Measurements from ENCODE around the gene BABAM2.
"Not testable (repeated sequence)": the region's sequence is repeated elsewhere in the genome, so short reads cannot be mapped to it uniquely, and the experiment has no call there.

BABAM2 gene

DNA sequence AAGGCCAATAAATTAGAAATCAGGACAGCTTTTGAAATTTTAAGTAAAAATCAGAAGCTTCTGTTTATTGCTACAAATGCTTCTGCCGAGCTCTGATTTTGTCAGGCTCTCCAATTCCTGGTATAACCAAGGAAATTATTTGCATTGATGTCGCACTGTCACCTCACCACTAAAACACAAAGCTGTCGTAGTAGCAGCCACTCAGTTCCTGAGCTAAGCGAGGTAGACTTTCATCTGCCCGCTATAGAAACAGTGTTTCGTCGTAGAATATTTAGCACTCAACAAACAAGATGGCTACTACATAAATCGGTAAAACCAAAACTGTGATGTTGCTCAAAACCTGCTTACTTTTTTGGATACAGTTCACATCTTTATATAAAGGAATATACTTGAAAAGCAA is 360.8 kb downstream of the BABAM2 start:
- no peaks in the 10 kb centered on the region for H3K36me3 ChIP-seq (ENCODE audit: insufficient read depth, low read length)
- no peaks in the 10 kb centered on the region for H3K27me3 ChIP-seq (ENCODE audit: insufficient read depth, low read length)
- H3K9me3 ChIP-seq (ENCODE audit: insufficient read depth, low read depth, low read length) = no peaks in the 10 kb centered on the region
- no peak overlapping the region for H3K27ac ChIP-seq (ENCODE audit: low read depth, low read length)
- H3K4me1 ChIP-seq (ENCODE audit: insufficient read depth, low read length) = no peaks in the 10 kb centered on the region
- H3K9ac ChIP-seq (ENCODE audit: low read depth, low read length) = no peak overlapping the region
- 90% methylated on average over 8 of the region's 8 CpGs for WGBS
- H3K4me3 ChIP-seq (ENCODE audit: low read length) = no peak overlapping the region

DNA sequence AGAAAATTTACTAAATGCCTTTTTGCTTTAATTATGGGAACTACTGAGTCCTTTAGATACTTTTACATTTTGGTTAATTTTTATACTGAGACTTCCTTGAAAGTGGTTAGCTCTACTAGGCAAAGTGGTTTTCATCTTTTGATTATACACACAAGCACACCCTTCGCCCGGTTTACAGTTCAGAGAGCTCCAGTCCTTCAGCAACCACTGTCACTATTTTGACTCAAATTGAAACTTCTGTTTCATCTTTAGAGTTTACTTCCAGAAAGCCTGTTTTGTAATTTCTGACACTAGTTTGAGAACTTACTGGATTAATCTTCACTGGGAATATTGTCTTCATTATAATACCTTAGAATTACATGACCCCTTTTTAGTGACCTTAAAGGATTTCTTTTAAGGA is 361.8 kb downstream of the BABAM2 start:
- Histone ChIP-seq H3K4me1 (ENCODE audit: insufficient read depth, low read length) (no peaks in the 10 kb centered on the region), H3K27me3 (ENCODE audit: insufficient read depth, low read length) (no peaks in the 10 kb centered on the region), H3K36me3 (ENCODE audit: insufficient read depth, low read length) (no peaks in the 10 kb centered on the region), H3K4me3 (ENCODE audit: low read length) (no peak overlapping the region), H3K27ac (ENCODE audit: low read depth, low read length) (no peak overlapping the region), H3K9ac (ENCODE audit: low read depth, low read length) (no peak overlapping the region), H3K9me3 (ENCODE audit: insufficient read depth, low read depth, low read length) (no peaks in the 10 kb centered on the region)
- 88% methylated on average over 2 of the region's 2 CpGs for WGBS

DNA sequence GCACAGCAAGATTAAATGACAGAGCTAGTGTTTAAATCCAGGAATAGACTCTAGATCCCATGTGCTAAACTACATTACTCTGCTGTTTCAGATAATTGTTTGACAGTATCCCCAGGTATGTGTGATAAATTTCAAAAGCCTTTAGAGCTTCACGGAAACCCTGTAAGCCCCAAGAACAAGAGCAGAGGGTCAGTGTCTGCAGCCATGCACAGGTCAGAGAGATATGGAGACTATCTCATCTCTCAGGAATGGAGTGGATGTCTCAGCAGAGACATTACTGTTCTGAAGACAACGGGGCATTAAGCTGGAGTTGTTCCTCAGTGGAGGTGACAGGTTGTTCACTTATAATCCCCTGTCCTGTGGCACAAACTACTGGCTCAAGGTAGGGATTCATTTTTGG is 363.0 kb downstream of the BABAM2 start:
- no peak overlapping the region for H3K27ac ChIP-seq (ENCODE audit: low read depth, low read length)
- H3K9ac ChIP-seq (ENCODE audit: low read depth, low read length) = no peak overlapping the region
- no peak overlapping the region for H3K4me3 ChIP-seq (ENCODE audit: low read length)
- H3K9me3 ChIP-seq (ENCODE audit: insufficient read depth, low read depth, low read length) = no peaks in the 10 kb centered on the region
- no peaks in the 10 kb centered on the region for H3K27me3 ChIP-seq (ENCODE audit: insufficient read depth, low read length)
- no peaks in the 10 kb centered on the region for H3K4me1 ChIP-seq (ENCODE audit: insufficient read depth, low read length)
- no peaks in the 10 kb centered on the region for H3K36me3 ChIP-seq (ENCODE audit: insufficient read depth, low read length)
- WGBS = 95% methylated on average over 2 of the region's 2 CpGs

DNA sequence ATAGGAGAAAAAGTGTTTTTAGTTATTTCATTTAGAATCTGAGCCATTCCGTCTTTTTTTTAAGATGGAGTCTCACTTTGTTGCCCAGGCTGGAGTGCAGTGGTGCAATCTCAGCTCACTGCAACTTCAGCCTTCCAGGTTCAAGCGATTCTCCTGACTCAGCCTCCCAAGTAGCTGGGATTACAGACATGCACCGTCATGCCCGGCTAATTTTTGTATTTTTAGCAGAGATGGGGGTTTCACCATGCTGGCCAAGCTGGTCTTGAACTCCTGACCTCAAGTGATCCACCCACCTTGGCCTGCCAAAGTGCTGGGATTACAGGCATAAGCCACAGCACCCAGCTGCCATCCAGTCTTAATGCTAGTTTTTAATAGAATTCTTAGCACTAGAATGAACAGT is 364.7 kb downstream of the BABAM2 start:
- not testable (repeated sequence) for H3K9me3 ChIP-seq (ENCODE audit: insufficient read depth, low read depth, low read length); H3K36me3 ChIP-seq (ENCODE audit: insufficient read depth, low read length); H3K27ac ChIP-seq (ENCODE audit: low read depth, low read length); H3K4me1 ChIP-seq (ENCODE audit: insufficient read depth, low read length); H3K27me3 ChIP-seq (ENCODE audit: insufficient read depth, low read length); H3K4me3 ChIP-seq (ENCODE audit: low read length); H3K9ac ChIP-seq (ENCODE audit: low read depth, low read length)
- WGBS = 94% methylated on average over 4 of the region's 4 CpGs

DNA sequence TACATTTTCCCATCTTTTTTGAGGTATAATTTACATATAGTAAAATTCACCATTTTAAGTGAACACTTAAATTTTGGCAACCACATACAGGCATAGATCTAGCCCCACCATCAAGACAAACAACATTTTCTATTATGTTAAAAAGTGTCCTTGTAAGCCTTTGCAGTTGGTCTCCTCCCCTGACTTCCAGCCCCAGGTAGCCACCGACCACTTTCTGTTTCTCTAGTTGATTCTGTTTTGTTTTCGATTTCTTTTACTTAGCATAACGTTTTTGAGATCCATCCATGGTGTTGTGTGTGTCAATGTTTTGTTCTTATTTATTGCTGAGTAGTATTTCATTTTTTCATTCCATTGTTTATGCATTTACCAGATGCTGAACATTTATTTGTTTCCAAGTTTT is 366.7 kb downstream of the BABAM2 start:
- Histone ChIP-seq H3K9me3 (ENCODE audit: insufficient read depth, low read depth, low read length) (no peaks in the 10 kb centered on the region), H3K27ac (ENCODE audit: low read depth, low read length) (no peak overlapping the region)
- 94% methylated on average over 3 of the region's 3 CpGs for WGBS

DNA sequence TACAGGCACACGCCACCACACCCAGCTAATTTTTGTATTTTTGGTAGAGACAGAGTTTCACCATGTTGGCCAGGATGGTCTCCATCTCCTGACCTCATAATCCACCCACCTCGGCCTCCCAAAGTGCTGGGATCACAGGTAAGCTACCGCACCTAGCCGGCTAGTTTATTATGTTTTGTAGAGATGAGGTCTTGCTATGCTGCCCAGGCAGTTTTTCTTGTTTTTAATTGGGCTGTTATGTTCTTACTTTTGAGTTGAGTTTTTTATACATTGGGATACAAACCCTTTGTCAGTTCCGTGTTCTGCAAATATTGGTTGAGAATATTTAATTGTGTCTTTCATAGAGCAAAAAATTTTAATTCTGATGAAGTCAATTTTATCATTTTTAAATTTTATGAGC is 368.7 kb downstream of the BABAM2 start:
- peaks cover 12% of the 10 kb centered on the region for H3K4me1 ChIP-seq (ENCODE audit: insufficient read depth, low read length)
- H3K27ac ChIP-seq (ENCODE audit: low read depth, low read length); H3K27me3 ChIP-seq (ENCODE audit: insufficient read depth, low read length); H3K36me3 ChIP-seq (ENCODE audit: insufficient read depth, low read length); H3K4me3 ChIP-seq (ENCODE audit: low read length); H3K9me3 ChIP-seq (ENCODE audit: insufficient read depth, low read depth, low read length); H3K9ac ChIP-seq (ENCODE audit: low read depth, low read length): not testable (repeated sequence)
- 97% methylated on average over 5 of the region's 5 CpGs for WGBS

More for the DNA sequence above, 366.7 kb downstream of the BABAM2 start:
- H3K36me3 ChIP-seq (ENCODE audit: insufficient read depth, low read length) = no peaks in the 10 kb centered on the region
- H3K4me1 ChIP-seq (ENCODE audit: insufficient read depth, low read length) = no peaks in the 10 kb centered on the region
- no peak overlapping the region for H3K4me3 ChIP-seq (ENCODE audit: low read length)
- H3K27me3 ChIP-seq (ENCODE audit: insufficient read depth, low read length) = no peaks in the 10 kb centered on the region
- no peak overlapping the region for H3K9ac ChIP-seq (ENCODE audit: low read depth, low read length)

DNA sequence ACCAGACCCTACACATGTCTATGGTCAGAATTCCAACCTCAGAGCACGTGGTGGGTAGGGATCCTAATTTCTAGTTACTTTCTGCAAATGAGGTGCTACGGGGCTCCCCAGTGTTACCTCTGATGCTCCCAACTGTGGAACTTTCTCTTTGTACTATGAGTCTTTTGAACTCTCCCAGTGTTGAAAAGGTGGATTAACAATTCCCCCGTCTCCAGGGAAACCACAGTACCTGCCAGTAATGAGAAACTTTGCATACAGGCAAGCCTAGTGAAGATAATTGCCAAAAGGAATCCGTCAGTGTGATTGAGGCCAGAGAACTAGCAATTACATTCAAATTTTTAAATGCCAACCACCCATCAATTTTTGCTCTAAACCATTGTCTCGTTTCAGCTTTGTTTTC is 373.2 kb downstream of the BABAM2 start:
- no peaks in the 10 kb centered on the region for H3K9me3 ChIP-seq (ENCODE audit: insufficient read depth, low read depth, low read length)
- no peak overlapping the region for H3K4me3 ChIP-seq (ENCODE audit: low read length)
- 61% methylated on average over 5 of the region's 5 CpGs for WGBS
- H3K4me1 ChIP-seq (ENCODE audit: insufficient read depth, low read length) = peaks cover 20% of the 10 kb centered on the region
- no peaks in the 10 kb centered on the region for H3K36me3 ChIP-seq (ENCODE audit: insufficient read depth, low read length)
- no peak overlapping the region for H3K9ac ChIP-seq (ENCODE audit: low read depth, low read length)
- H3K27me3 ChIP-seq (ENCODE audit: insufficient read depth, low read length) = no peaks in the 10 kb centered on the region
- no peak overlapping the region for H3K27ac ChIP-seq (ENCODE audit: low read depth, low read length)

DNA sequence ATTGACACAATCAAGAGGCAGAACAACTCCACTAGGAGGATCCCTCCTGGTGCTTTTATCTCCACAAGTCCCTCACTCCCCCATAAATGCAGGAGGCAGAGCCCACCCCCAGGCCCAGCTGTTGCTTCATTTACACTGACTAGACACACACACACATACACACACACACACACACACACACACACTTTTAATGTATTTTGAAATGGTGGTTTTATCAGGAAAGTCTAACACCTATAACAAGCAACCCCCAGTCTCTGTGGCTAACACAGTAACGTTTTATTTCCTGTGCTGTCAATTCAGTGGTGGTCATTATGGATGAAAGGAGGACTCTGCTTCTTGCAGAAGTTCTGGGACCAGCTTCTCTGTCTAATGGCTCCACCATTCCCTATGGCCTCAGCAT is 376.8 kb downstream of the BABAM2 start:
- Histone ChIP-seq H3K4me1 (ENCODE audit: insufficient read depth, low read length) (peaks cover 29% of the 10 kb centered on the region), H3K9ac (ENCODE audit: low read depth, low read length) (no peak overlapping the region), H3K27ac (ENCODE audit: low read depth, low read length) (no peak overlapping the region), H3K9me3 (ENCODE audit: insufficient read depth, low read depth, low read length) (no peaks in the 10 kb centered on the region), H3K4me3 (ENCODE audit: low read length) (no peak overlapping the region), H3K27me3 (ENCODE audit: insufficient read depth, low read length) (no peaks in the 10 kb centered on the region), H3K36me3 (ENCODE audit: insufficient read depth, low read length) (no peaks in the 10 kb centered on the region)
- 71% methylated on average over 1 of the region's 1 CpG for WGBS

DNA sequence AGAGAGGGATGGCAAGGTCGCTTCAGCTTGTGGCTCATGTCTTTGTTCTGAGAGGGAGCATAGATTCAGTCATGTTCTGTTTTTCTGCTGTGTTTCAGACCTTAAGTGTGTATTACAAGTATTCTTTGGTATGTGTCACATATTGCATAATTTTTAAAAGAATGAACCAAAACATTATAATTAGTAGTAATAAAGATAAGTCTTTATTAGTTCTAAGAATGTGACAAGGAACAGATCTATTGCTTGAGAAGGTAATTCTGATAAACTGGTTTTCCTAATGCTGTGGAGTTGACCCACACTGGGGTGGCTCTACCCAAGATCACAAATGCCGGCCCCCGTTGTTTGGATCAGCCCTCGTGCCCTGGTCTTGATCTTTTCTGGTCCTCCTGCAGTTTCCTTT is 377.9 kb downstream of the BABAM2 start:
- 93% methylated on average over 4 of the region's 4 CpGs for WGBS
- Histone ChIP-seq H3K27ac (ENCODE audit: low read depth, low read length) (no peak overlapping the region), H3K9ac (ENCODE audit: low read depth, low read length) (no peak overlapping the region)

DNA sequence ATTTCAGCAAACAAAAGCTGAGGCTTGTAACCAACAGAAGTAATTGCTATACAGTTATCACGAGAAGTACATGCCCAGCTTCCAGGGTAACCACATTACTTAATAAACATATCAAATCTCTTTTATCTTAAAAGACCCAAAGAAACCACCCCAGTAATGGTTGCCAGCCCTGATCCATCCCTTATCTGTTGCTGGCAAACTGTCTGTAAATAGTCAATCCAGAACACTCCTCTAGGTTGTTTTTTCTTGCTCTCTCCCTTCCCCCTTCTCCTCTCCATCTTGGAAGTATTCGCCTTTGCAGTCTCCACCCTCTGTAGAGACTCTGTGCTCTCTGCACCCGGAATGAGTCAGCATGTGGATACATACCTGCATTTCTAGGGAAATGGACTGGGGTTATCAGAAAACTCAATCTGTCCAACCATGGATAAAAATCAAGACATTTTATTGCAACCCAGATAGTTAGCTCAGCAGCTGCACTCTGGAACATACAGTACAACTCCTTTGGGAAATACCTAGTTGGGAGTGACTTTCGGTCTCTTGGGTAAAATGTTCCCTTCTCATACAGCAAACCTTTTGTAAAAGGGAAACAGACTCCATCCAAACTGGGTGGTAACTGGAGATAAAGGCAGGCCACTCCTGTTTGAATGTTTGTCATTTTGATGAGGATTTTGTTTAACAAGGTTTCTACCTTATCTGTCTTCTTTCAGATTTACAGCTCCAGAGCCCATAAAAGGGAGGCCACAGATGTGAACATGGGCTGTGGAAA is 378.7 kb downstream of the BABAM2 start:
- no peak overlapping the region for H3K4me3 ChIP-seq (ENCODE audit: low read length)
- no peaks in the 10 kb centered on the region for H3K9me3 ChIP-seq (ENCODE audit: insufficient read depth, low read depth, low read length)
- H3K36me3 ChIP-seq (ENCODE audit: insufficient read depth, low read length) = no peaks in the 10 kb centered on the region
- H3K27me3 ChIP-seq (ENCODE audit: insufficient read depth, low read length) = no peaks in the 10 kb centered on the region
- 77% methylated on average over 4 of the region's 4 CpGs for WGBS
- H3K27ac ChIP-seq (ENCODE audit: low read depth, low read length) = peak overlapping the region; percentile 10; the same call in 1 of the 2 replicates
- no peak overlapping the region for H3K9ac ChIP-seq (ENCODE audit: low read depth, low read length)
- H3K4me1 ChIP-seq (ENCODE audit: insufficient read depth, low read length) = peaks cover 19% of the 10 kb centered on the region

More for the DNA sequence above, 377.9 kb downstream of the BABAM2 start:
- H3K27me3 ChIP-seq (ENCODE audit: insufficient read depth, low read length) = no peaks in the 10 kb centered on the region
- H3K9me3 ChIP-seq (ENCODE audit: insufficient read depth, low read depth, low read length) = no peaks in the 10 kb centered on the region
- H3K4me1 ChIP-seq (ENCODE audit: insufficient read depth, low read length) = peaks cover 25% of the 10 kb centered on the region
- H3K36me3 ChIP-seq (ENCODE audit: insufficient read depth, low read length) = no peaks in the 10 kb centered on the region
- H3K4me3 ChIP-seq (ENCODE audit: low read length) = no peak overlapping the region

DNA sequence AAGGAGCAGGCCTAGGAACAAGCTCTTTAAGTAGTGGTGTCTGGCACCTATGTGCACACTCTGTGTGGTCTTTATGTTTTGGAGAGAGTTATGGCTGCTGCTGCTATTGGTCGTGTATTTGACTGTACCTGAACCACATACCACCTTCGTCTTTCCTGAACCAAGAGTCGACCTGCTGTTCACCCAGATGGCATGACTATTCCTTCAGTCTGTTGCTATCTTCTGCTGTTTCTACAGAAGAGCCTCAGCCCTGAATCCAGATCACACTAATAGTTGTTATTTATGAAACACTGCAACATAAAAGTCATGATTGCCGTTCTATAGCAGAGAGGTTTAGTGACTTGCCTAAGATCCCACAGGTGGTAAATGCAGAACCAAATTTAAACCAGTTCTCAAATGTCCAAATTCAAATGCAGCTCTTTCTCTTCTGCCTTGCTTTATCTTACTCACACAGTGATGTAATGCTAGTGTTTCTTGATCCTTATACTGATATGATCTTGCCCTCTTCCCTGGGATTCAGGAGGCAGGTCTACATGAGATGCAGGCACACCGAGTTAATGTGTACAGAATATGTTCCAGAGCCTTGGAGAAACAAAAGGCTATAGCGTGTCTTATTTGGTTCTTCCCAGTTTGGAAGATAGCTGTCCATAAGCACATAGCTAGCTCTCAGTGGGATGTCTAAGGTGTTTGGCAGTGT is 380.1 kb downstream of the BABAM2 start:
- H3K4me1 ChIP-seq (ENCODE audit: insufficient read depth, low read length) = peaks cover 27% of the 10 kb centered on the region
- WGBS = 89% methylated on average over 6 of the region's 6 CpGs
- no peak overlapping the region for H3K9ac ChIP-seq (ENCODE audit: low read depth, low read length)
- no peak overlapping the region for H3K4me3 ChIP-seq (ENCODE audit: low read length)
- H3K27me3 ChIP-seq (ENCODE audit: insufficient read depth, low read length) = no peaks in the 10 kb centered on the region
- no peaks in the 10 kb centered on the region for H3K9me3 ChIP-seq (ENCODE audit: insufficient read depth, low read depth, low read length)
- H3K27ac ChIP-seq (ENCODE audit: low read depth, low read length) = no peak overlapping the region
- no peaks in the 10 kb centered on the region for H3K36me3 ChIP-seq (ENCODE audit: insufficient read depth, low read length)
